Astrocyte (in vitro differentiated cells and primary cell): ENCODE measurements around the gene SCCPDH. TPM values are rescaled to one million over a fixed set of nuclear protein-coding genes. Genes with fewer than 3 reads are reported as not detected.

Source experiments
- DNase-seq: peaks from one replicate; pipeline ENCODE4 v3.0.0-alpha.2; 2010; ENCODE audit warnings: low read depth
- FAIRE-seq: peaks from 2 replicates; lab custom pipeline; 2011; peaks lifted over from hg19 to GRCh38; lab: Jason Lieb, UNC
- H2AFZ ChIP-seq: 2 replicates; pipeline ENCODE4 v1.6.0; 2012; ENCODE audit warnings: low read depth, low read length, inconsistent platforms
- H3K27ac ChIP-seq: 2 replicates; pipeline ENCODE4 v1.5.1; 2011; ENCODE audit warnings: low read depth, low read length, inconsistent platforms
- H3K27me3 ChIP-seq: 2 replicates; pipeline ENCODE4 v1.6.0; 2011; ENCODE audit warnings: low read length, inconsistent platforms; ENCODE audit not compliant: insufficient read depth
- H3K36me3 ChIP-seq: 2 replicates; pipeline ENCODE4 v1.5.1; 2011; ENCODE audit warnings: low read length, inconsistent platforms; ENCODE audit not compliant: insufficient read depth
- H3K4me1 ChIP-seq: 2 replicates; pipeline ENCODE4 v1.5.1; 2011; ENCODE audit warnings: low read length, inconsistent platforms; ENCODE audit not compliant: insufficient read depth
- H3K4me2 ChIP-seq: 2 replicates; pipeline ENCODE4 v1.6.0; 2012; ENCODE audit warnings: low read length, inconsistent platforms
- H3K4me3 ChIP-seq: 2 replicates; pipeline ENCODE4 v1.5.1; 2011; ENCODE audit warnings: low read depth, mild to moderate bottlenecking, low read length, inconsistent platforms; ENCODE audit not compliant: insufficient read depth
- H3K79me2 ChIP-seq: 2 replicates; pipeline ENCODE4 v1.6.0; 2012; ENCODE audit warnings: mild to moderate bottlenecking, low read length, inconsistent platforms; ENCODE audit not compliant: insufficient read depth
- H3K9ac ChIP-seq: 2 replicates; pipeline ENCODE4 v1.6.0; 2012; ENCODE audit warnings: mild to moderate bottlenecking, low read length, inconsistent platforms
- H3K9me3 ChIP-seq: 2 replicates; pipeline ENCODE4 v1.5.1; 2012; ENCODE audit warnings: low read depth, mild to moderate bottlenecking, low read length, inconsistent platforms; ENCODE audit not compliant: insufficient read depth
- H4K20me1 ChIP-seq: 2 replicates; pipeline ENCODE4 v1.6.0; 2012; ENCODE audit warnings: low read length, inconsistent platforms; ENCODE audit not compliant: insufficient read depth
- H3K27ac Mint-ChIP-seq: one replicate; pipeline ENCODE4 v1.8.0; 2021; ENCODE audit warnings: mild to moderate bottlenecking, mixed read lengths; ENCODE audit not compliant: unreplicated experiment
- H3K27me3 Mint-ChIP-seq: one replicate; pipeline ENCODE4 v1.8.0; 2021; ENCODE audit warnings: low read depth, mixed read lengths; ENCODE audit not compliant: unreplicated experiment
- H3K36me3 Mint-ChIP-seq: one replicate; pipeline ENCODE4 v1.8.0; 2021; ENCODE audit warnings: low read depth, mixed read lengths; ENCODE audit not compliant: unreplicated experiment
- H3K4me1 Mint-ChIP-seq: one replicate; pipeline ENCODE4 v1.8.0; 2021; ENCODE audit warnings: low read depth, mixed read lengths; ENCODE audit not compliant: unreplicated experiment
- H3K4me3 Mint-ChIP-seq: one replicate; pipeline ENCODE4 v1.8.0; 2021; ENCODE audit warnings: mild to moderate bottlenecking, moderate library complexity, mixed read lengths; ENCODE audit not compliant: unreplicated experiment
- H3K9me3 Mint-ChIP-seq: one replicate; pipeline ENCODE4 v1.8.0; 2021; ENCODE audit warnings: mild to moderate bottlenecking, mixed read lengths; ENCODE audit not compliant: unreplicated experiment
- EZH2 ChIP-seq: IDR thresholded peaks from 2 replicates; pipeline ENCODE4 v1.6.1; 2012; ENCODE audit warnings: mild to moderate bottlenecking, low read length, inconsistent platforms; ENCODE audit not compliant: insufficient read depth
- total RNA-seq: library from RNA; stranded (reverse); gene quantifications from 2 replicates; pipeline ENCODE4 v1.2.1, GENCODE V29; 2021
- TF ChIP-seq, protein P1 (sequence below): IDR thresholded peaks from 2 replicates; pipeline ENCODE4 v1.5.1; 2011; ENCODE audit warnings: low read depth, mild to moderate bottlenecking, inconsistent platforms, low read length, moderate library complexity; ENCODE audit not compliant: insufficient read depth

Gene SCCPDH
- total RNA-seq, 1 donor from 2014 or later = 25.0 TPM

- Histone ChIP-seq H3K36me3 (peaks cover 14% of the 10 kb centered on the region), H3K4me1 (peaks cover 4% of the 10 kb centered on the region), H2AFZ (no peak overlapping the region), H3K27me3 (no peaks in the 10 kb centered on the region), H3K4me3 (no peak overlapping the region), H3K4me2 (no peak overlapping the region), H4K20me1 (no peaks in the 10 kb centered on the region), H3K79me2 (no peaks in the 10 kb centered on the region), H3K9me3 (no peaks in the 10 kb centered on the region), H3K9ac (no peak overlapping the region), H3K27ac (no peak overlapping the region)
- Mint-ChIP-seq H3K36me3 (peaks cover 39% of the 10 kb centered on the region), H3K27ac (no peak overlapping the region), H3K27me3 (no peaks in the 10 kb centered on the region), H3K4me1 (peaks cover 3% of the 10 kb centered on the region), H3K9me3 (no peaks in the 10 kb centered on the region), H3K4me3 (no peak overlapping the region)
- no peak for TF ChIP-seq EZH2
- TF ChIP-seq, protein P1, sequence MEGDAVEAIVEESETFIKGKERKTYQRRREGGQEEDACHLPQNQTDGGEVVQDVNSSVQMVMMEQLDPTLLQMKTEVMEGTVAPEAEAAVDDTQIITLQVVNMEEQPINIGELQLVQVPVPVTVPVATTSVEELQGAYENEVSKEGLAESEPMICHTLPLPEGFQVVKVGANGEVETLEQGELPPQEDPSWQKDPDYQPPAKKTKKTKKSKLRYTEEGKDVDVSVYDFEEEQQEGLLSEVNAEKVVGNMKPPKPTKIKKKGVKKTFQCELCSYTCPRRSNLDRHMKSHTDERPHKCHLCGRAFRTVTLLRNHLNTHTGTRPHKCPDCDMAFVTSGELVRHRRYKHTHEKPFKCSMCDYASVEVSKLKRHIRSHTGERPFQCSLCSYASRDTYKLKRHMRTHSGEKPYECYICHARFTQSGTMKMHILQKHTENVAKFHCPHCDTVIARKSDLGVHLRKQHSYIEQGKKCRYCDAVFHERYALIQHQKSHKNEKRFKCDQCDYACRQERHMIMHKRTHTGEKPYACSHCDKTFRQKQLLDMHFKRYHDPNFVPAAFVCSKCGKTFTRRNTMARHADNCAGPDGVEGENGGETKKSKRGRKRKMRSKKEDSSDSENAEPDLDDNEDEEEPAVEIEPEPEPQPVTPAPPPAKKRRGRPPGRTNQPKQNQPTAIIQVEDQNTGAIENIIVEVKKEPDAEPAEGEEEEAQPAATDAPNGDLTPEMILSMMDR = no peak
- FAIRE-seq (no peak), DNase-seq (no peak)
Observed at GRCh38 chr1:246779561-246780175, 55.5 kb downstream of the SCCPDH start.

- FAIRE-seq (no peak), DNase-seq (no peak)
- peaks cover 39% of the 10 kb centered on the region for H3K36me3 Mint-ChIP-seq
- no peak overlapping the region for H3K4me3 Mint-ChIP-seq
- H3K27ac Mint-ChIP-seq = no peak overlapping the region
- no peaks in the 10 kb centered on the region for H3K27me3 Mint-ChIP-seq
- Histone ChIP-seq H3K36me3 (peaks cover 14% of the 10 kb centered on the region), H3K4me2 (no peak overlapping the region), H3K27me3 (no peaks in the 10 kb centered on the region), H3K27ac (no peak overlapping the region), H3K4me1 (peaks cover 4% of the 10 kb centered on the region), H3K9me3 (no peaks in the 10 kb centered on the region), H3K79me2 (no peaks in the 10 kb centered on the region), H3K4me3 (no peak overlapping the region), H4K20me1 (no peaks in the 10 kb centered on the region), H3K9ac (no peak overlapping the region), H2AFZ (no peak overlapping the region)
- no peaks in the 10 kb centered on the region for H3K9me3 Mint-ChIP-seq
- peaks cover 5% of the 10 kb centered on the region for H3K4me1 Mint-ChIP-seq
- TF ChIP-seq, protein P1 = no peak
- TF ChIP-seq EZH2 = no peak
Observed at GRCh38 chr1:246780264-246780663, 56.1 kb downstream of the SCCPDH start.

DNA sequence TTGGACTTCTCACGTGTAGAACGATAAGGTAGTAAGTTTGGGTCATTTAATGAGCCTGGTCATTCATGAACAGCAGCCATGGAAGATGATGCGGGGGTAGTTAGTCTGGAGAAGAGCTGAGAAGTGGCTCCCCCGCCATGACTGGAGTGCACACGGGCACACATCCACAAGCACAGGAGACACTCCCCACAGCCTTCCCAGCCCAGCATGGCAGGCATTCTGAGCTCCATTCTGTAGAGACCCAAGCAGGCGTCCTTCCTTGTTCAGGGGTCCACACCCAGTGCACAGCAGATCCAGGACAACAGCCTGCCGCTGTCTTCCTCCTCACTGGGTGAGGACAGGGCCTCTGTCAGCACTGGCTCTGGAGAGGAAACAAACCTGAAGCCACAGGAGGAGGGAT lies 57.0 kb downstream of the SCCPDH start:
- no peak overlapping the region for H2AFZ ChIP-seq
- no peaks in the 10 kb centered on the region for H4K20me1 ChIP-seq
- no peaks in the 10 kb centered on the region for H3K79me2 ChIP-seq
- Mint-ChIP-seq H3K4me3 (no peak overlapping the region), H3K27ac (no peak overlapping the region), H3K9me3 (no peaks in the 10 kb centered on the region), H3K36me3 (peaks cover 36% of the 10 kb centered on the region), H3K27me3 (no peaks in the 10 kb centered on the region), H3K4me1 (peaks cover 5% of the 10 kb centered on the region)
- peaks cover 11% of the 10 kb centered on the region for H3K36me3 ChIP-seq
- no peak overlapping the region for H3K4me2 ChIP-seq
- H3K27ac ChIP-seq = no peak overlapping the region
- no peak overlapping the region for H3K4me3 ChIP-seq
- DNase-seq (no peak), FAIRE-seq (no peak)
- no peak overlapping the region for H3K9ac ChIP-seq
- H3K4me1 ChIP-seq = peaks cover 4% of the 10 kb centered on the region
- no peaks in the 10 kb centered on the region for H3K27me3 ChIP-seq
- no peak for TF ChIP-seq EZH2
- TF ChIP-seq, protein P1 = no peak
- H3K9me3 ChIP-seq = no peaks in the 10 kb centered on the region
